Stimulated activated CD4-positive, alpha-beta T cell treated with anti-CD3 and anti-CD28 coated beads, Interleukin-15, amount 100 ng/mL, for 1 hour (primary cell): ENCODE data around the gene GOLGA7B.

Experiments used
- DNase-seq, 2 donors: peaks; one replicate each; pipeline ENCODE4 v3.0.0-alpha.2; 2020; ENCODE audit warnings: low read depth in 1 of 2, low spot score in 1 of 2

GOLGA7B gene

GRCh38 chr10:97892506-97892905 lies 42.9 kb downstream of the GOLGA7B start:
- no peak for DNase-seq

GRCh38 chr10:97892939-97893338 lies 43.3 kb downstream of the GOLGA7B start:
- DNase-seq = no peak

GRCh38 chr10:97894092-97894491 lies 44.4 kb downstream of the GOLGA7B start:
- no peak for DNase-seq

- no peak for DNase-seq
Measured at GRCh38 chr10:97895084-97895483, 45.4 kb downstream of the GOLGA7B start.

- no peak for DNase-seq
Measured at GRCh38 chr10:97895915-97896314, 46.3 kb downstream of the GOLGA7B start.

GRCh38 chr10:97896756-97897358 lies 47.2 kb downstream of the GOLGA7B start:
- no peak for DNase-seq

- DNase-seq = no peak
Measured at GRCh38 chr10:97898429-97898828, 48.8 kb downstream of the GOLGA7B start.

- DNase-seq = no peak
Measured at GRCh38 chr10:97901381-97901780, 51.7 kb downstream of the GOLGA7B start.

- no peak for DNase-seq
Measured at GRCh38 chr10:97903128-97904017, 53.7 kb downstream of the GOLGA7B start.

- DNase-seq = no peak
Measured at GRCh38 chr10:97904018-97904381, 54.4 kb downstream of the GOLGA7B start.

GRCh38 chr10:97904576-97904975 lies 54.9 kb downstream of the GOLGA7B start:
- no peak for DNase-seq

GRCh38 chr10:97905276-97905675 lies 55.6 kb downstream of the GOLGA7B start:
- DNase-seq = no peak

GRCh38 chr10:97907211-97907610 lies 57.6 kb downstream of the GOLGA7B start:
- DNase-seq = no peak

GRCh38 chr10:97907830-97908229 lies 58.2 kb downstream of the GOLGA7B start:
- no peak for DNase-seq

GRCh38 chr10:97910661-97911060 lies 61.0 kb downstream of the GOLGA7B start:
- DNase-seq = no peak

GRCh38 chr10:97911217-97911616 lies 61.6 kb downstream of the GOLGA7B start:
- no peak for DNase-seq

- DNase-seq = no peak
Measured at GRCh38 chr10:97913193-97913592, 63.5 kb downstream of the GOLGA7B start.

GRCh38 chr10:97913614-97914013 lies 64.0 kb downstream of the GOLGA7B start:
- DNase-seq = no peak

GRCh38 chr10:97914171-97914836 lies 64.7 kb downstream of the GOLGA7B start:
- DNase-seq = no peak

GRCh38 chr10:97914837-97915211 lies 65.2 kb downstream of the GOLGA7B start:
- DNase-seq = peak; percentile 41 to 64

GRCh38 chr10:97915346-97916131 lies 65.9 kb downstream of the GOLGA7B start:
- DNase-seq = no peak
